ENCODE results near the gene TAX1BP3. TPM values are rescaled to one million over a fixed set of nuclear protein-coding genes. Genes with fewer than 3 reads are reported as not detected.

Gene TAX1BP3
- total and polyA plus RNA-seq, 9 of the 15 experiments (the other 6 are each of a cell fraction or from before 2014, with no cell fraction given): 0.99 to 14.5 (median 6.2) TPM

DNA sequence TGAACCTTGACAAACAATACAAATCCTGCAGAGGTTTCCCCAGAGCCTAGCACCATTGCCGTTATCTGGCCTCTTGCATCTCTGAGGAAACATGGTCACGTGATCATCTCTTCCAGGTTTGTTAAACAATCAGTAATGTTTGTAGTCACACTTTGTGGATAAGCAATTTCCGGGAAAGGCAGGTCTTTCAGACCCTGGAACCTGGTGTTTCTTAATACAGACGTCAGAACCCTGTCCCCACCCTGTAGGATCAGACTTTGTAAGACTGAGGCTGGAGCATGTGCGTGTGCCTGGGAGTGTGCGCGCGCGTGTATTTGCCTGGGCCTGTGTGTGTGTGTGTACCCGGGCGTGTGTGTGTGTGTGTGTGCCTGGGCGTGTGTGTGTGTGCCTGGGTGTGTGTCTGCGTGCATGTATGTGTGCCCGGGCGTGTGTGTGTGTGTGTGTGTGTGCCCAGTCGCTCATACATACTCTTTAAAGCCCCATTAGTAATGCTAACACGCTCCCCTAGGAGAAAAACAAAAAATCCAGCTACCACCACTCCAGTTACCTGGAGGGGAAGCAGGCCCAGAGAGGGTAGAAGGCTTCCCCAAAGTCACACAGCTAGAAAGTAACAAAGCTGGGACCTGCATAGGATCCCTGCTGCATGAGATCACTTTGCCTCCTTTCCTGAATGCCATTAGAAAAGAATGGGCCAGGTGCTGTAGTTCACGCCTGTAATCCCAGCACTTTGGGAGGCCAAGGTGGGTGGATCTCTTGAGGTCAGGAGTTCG is 26.5 kb downstream of the TAX1BP3 start (continued):
- TF ChIP-seq KDM1A (IDR thresholded peaks at IDR 0.05): peak; percentile 78 to 83
- no peak for TF ChIP-seq KLF16 (IDR thresholded peaks at IDR 0.05)
- TF ChIP-seq ZSCAN32 (CRISPR knock-in tag; IDR thresholded peaks at IDR 0.05): no peak
- TF ChIP-seq DMBX1 (CRISPR knock-in tag; IDR thresholded peaks at IDR 0.05; ENCODE audit: borderline replicate concordance): no peak
- TF ChIP-seq, protein P1, sequence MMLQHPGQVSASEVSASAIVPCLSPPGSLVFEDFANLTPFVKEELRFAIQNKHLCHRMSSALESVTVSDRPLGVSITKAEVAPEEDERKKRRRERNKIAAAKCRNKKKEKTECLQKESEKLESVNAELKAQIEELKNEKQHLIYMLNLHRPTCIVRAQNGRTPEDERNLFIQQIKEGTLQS (IDR thresholded peaks at IDR 0.05): peak; percentile 25; the same call in 1 of the 2 replicates
- TF ChIP-seq, protein P1 (CRISPR knock-in tag; conservative IDR thresholded peaks at IDR 0.05): no peak
- TF ChIP-seq ARHGAP35 (IDR thresholded peaks at IDR 0.05; ENCODE audit: partially characterized antibody): no peak
- TF ChIP-seq CEBPZ (IDR thresholded peaks at IDR 0.05; ENCODE audit: borderline replicate concordance, low read depth, low read length): no peak
- no peak for TF ChIP-seq PBX2 (CRISPR knock-in tag; IDR thresholded peaks at IDR 0.05; ENCODE audit: low read depth)
- TF ChIP-seq PBX2 (tag; conservative IDR thresholded peaks at IDR 0.05; ENCODE audit: low read depth): no peak
- TF ChIP-seq KLF13 (tag; IDR thresholded peaks at IDR 0.05; ENCODE audit: borderline replicate concordance, low read depth): no peak
- no peak for TF ChIP-seq ZNF124 (CRISPR knock-in tag; IDR thresholded peaks at IDR 0.05)
- TF ChIP-seq MAX (CRISPR knock-in tag; IDR thresholded peaks at IDR 0.05): no peak
- TF ChIP-seq SRSF7 (optimal IDR thresholded peaks at IDR 0.05; ENCODE audit: low read depth, low read length): no peak
- TF ChIP-seq, protein P2, sequence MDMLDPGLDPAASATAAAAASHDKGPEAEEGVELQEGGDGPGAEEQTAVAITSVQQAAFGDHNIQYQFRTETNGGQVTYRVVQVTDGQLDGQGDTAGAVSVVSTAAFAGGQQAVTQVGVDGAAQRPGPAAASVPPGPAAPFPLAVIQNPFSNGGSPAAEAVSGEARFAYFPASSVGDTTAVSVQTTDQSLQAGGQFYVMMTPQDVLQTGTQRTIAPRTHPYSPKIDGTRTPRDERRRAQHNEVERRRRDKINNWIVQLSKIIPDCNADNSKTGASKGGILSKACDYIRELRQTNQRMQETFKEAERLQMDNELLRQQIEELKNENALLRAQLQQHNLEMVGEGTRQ (CRISPR knock-in tag; IDR thresholded peaks at IDR 0.05): no peak
- TF ChIP-seq NR3C1 (CRISPR knock-in tag; IDR thresholded peaks at IDR 0.05): no peak
- TF ChIP-seq NR2C2 (CRISPR knock-in tag; IDR thresholded peaks at IDR 0.05): no peak
- no peak for TF ChIP-seq NR2C2 (tag; IDR thresholded peaks at IDR 0.05)
- TF ChIP-seq IFI16 (CRISPR knock-in tag; IDR thresholded peaks at IDR 0.05): no peak
- TF ChIP-seq ETV6 (IDR thresholded peaks at IDR 0.05; ENCODE audit: borderline replicate concordance in 1 of 2, low read depth in 2 of 2, low read length in 1 of 2): no peak
- TF ChIP-seq ETV6 (CRISPR knock-in tag; IDR thresholded peaks at IDR 0.05; ENCODE audit: borderline replicate concordance): no peak

Data from K562 (cell line).